EL (cell line): ENCODE measurements around the gene STPG1.

Experiments
- DNase-seq: peaks from one replicate; pipeline ENCODE4 v3.0.0-alpha.2; 2016

The STPG1 gene

DNA sequence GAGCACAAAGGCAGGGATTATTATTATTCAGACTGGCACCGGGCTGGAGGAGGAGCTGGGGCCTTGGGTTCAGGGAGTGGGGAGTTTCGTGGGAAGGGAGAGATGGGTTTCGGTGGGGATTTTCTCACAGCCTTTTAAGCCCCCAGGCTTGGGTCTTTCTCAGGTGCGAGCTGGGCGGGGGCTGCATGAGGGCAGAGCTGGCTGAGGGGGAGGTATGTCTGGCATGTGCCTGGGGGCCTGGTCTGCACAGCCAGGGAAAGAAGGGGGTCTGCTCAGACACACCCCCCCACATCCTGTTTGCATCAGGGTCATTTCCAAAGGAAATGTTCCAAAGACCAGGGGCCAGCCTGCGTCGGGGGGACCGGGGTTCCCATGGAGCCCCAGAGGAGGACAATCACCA, 72.8 kb downstream of the STPG1 start:
- no peak for DNase-seq

GRCh38 chr1:24339996-24340395, 73.6 kb downstream of the STPG1 start:
- no peak for DNase-seq

- DNase-seq = no peak
Measured at GRCh38 chr1:24338447-24338846, 75.1 kb downstream of the STPG1 start.

DNA sequence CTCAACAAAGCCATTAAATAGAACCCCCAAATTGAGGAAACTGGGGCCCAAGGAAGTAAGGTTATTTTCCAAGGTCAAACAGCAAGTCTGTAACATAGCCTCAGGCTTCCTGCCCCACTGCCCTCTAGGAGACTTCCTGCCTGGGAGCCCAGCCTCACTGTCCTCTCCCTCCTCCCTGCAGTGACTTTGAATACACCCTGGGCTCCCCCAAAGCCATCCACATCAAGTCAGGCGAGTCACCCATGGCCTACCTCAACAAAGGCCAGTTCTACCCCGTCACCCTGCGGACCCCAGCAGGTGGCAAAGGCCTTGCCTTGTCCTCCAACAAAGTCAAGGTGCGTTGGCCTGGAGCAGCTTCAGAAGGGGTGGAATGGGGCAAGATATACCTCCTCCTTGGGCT, 76.1 kb downstream of the STPG1 start:
- no peak for DNase-seq

GRCh38 chr1:24336075-24336474, 77.5 kb downstream of the STPG1 start:
- no peak for DNase-seq

DNA sequence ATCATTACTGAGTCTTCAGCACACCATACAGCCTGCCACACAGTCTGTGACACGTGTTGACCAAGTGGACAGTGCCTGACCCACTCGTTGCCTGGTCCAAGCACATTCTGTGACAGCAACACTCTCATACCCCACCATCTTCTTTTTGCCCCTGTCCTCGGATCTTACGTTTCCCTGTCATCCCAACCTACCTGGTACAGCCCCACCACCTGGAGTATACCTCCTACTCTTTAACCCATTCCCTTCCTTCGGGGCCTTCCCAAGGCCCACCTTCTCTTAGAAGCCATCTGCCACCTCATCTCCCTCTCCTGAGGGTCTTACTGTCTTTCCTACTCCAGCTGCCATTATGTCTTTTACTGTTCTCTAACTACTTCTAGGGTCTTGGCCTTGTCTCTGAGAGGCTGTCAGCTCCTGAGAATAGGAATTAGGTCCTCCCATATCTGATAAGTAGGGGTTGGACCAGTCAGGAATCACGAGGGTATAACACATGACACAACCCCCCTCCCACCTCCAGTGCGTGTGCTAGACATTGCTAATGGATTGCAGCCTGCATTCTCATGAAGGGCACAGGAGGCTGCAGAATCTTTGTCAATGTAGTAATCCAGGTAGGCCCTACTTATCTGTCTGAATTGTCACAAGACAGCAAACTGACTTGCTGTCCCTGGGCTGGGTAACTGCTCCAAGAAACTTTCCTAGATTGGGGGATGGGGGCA, 81.5 kb downstream of the STPG1 start:
- no peak for DNase-seq

- DNase-seq = peak; percentile 65
Measured at GRCh38 chr1:24329797-24330543, 83.6 kb downstream of the STPG1 start.

DNA sequence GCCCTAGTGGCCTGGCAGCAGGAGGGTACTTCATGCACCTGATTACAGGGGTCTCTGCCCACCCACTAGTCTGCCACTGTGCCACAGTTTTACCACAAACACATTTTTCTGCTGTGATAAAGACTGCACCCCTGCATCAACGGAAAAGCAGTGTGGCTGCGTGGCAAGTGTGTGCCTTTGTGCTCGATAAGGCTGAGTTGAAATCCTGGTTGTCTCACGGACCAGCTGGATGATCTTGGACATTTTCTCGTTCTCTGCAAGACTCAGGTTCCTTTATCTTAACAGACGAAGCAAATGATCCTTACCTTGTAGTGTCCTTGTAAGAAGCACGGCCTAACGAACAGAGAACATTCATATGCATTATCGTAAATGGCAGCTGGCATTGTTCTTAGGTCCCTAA, 84.3 kb downstream of the STPG1 start:
- no peak for DNase-seq

GRCh38 chr1:24327891-24328290, 85.7 kb downstream of the STPG1 start:
- no peak for DNase-seq

DNA sequence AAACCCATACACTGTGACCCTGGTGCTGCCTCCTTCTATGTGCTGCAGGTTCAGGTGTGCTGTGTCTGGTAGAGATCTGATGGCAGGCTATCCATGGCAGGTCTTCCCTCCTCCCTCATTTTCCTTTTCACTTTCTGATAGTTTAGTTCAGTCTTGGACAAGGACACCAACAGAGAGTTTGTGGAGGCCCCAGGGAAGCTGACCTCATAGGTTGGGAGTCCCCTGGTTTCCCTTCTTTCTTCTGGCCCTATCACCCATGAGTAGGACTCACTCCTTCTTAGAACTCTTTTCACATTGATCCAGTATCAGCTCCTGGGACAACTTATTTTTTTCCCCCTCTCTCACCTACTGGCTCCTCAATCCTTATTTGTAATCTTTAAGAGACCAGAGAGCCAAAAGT, 86.1 kb downstream of the STPG1 start:
- DNase-seq = no peak

DNA sequence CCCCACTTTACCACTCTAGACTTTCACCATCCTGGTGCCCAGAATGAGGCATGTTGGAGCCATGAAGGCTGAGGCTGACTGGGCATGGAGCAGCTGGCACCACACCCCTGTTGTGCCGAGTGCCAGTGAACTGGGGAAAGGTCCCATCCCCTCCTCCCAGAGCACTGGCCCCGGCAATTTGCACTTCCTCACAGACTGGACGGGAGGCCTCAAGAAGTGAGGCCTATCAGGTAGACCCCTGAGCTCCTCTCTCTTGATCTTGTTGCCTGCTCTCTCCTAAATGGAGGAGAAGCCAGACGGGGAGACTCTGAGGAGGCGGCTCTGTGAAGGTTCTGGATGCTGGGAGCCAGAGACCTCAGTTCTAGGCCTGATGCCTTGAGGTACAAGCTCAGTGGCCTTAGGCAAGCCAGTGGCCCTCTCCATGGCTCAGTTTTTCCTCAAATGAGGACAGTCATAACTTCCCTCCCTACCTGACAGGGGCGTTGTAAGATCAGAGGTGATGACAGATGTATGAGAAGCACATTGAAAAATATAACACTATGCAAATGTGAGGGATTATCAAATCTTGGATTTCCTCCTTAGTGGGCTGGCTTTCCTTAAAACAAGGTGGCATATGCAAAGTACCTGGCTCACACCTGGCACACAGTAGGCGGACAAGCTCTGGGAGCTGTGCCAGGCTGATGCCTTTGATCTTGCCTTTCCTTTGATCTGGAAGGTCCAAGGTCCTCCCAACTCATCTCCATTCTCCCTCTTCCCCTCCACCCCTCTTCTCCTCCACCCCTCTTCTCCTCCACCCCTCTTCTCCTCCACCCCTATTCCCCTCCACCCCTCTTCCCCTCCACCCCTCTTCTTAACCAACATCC, 87.8 kb downstream of the STPG1 start:
- DNase-seq = no peak

DNA sequence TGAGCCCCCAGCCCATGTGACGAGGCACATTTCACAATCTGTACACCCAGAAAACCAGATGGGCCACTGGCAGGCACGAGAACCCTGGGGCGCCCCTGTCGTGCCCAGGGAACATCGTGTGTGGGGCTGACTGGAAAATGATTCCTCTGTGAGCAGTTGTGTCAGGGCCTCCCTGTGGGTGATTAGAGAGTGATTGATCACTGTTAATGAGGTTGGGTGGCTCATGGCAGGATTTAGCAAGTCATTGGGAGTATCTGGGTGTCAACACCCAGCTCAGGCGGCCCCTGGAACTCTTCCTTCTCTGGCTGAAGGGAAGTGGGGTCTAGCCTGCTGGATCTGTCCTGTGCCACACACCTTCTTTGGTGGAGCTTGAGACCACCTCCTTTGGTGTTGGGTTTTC, 88.7 kb downstream of the STPG1 start:
- no peak for DNase-seq

GRCh38 chr1:24323281-24323680, 90.3 kb downstream of the STPG1 start:
- no peak for DNase-seq

DNA sequence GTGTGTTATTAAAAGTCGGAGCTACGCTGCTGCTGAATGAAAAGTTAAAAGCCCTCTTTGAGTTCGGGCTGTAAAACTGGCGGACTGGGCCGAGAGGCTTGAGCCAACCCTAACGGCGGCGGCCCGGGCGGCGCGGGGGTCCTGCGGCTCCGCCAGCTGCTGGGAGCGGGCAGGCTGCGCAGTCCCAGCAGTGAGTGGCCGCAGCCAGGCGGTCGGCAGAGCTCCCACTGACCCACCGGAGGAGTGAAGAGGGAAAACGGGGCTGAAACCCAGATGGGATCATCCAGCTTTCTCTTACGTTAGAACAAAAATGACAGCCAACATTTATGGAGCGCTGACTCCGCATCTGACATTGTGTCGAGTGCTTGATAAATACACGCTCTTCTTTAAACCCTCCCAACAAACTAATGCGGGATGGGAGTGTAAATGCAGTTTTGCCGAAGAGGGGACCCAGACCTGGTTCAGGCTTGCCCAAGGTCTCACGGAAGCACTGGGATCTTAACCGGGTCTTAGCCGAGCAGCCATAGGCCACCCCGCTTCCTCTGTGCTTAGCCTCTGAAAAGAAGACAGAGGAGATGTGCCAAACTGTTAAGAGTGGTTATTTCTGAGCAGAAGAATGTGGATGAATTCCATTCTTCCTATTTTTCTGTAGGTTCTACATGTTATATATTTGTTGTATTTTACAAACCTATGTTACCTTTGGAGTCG, 91.0 kb downstream of the STPG1 start:
- peak; percentile 18 for DNase-seq

DNA sequence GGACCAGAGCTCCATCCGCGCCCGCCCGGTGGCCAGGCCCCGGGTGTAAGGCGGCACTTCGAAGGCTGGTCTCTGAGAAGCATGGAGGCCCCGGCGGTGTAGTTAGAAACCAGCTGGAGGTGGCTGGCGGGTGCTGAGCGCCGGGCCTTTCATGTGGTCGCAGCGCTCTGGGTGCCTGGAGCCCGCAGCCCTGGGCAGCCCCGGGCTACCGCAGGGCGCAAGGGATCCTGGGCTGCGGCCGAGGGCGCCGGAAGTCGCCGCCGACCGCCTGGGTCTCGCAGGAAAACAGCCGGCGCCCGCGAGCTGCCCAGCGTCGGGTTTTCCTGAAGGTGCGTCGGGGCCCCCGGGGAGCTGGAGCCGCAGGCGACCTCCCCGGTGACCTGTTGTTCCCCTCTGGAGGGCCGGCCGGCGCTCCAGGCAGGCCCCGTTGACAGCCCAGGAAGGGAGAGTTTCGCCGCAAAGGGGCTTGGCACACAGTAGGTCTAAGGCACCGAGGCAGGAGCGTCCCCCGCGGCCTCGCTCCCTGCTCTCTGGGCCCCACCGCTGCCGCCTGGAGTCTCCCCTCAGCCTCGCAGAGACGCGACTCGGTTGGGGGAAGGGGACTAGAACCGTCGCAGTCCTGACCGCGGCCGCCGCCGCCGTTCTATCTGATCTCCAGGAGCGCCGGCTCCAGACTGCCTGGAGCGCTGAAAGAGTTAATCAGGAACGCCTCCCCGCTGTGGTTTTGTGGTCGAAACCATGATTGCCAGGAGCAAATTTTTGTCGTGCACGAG, 91.7 kb downstream of the STPG1 start:
- DNase-seq = peak; percentile 90

DNA sequence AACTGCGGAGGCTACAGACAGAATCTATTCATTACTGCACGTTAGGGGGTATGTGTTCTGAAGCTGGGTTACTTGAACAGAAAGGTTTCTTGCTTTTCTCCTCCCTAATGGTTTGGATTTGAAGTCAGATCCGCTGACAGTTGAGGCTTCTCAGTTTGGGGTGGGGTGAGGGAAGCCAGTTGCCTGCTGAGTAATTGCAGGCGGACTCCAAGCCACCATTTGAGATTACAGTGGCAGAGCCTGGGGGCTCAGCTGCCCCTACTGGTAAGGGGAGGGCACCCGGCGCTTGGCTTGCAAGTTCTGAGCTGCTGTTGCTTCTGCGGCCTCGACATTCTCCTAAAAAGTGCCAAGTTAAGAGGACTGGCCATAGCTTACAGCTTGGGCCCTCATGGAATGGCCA, 92.5 kb downstream of the STPG1 start:
- DNase-seq = no peak

DNA sequence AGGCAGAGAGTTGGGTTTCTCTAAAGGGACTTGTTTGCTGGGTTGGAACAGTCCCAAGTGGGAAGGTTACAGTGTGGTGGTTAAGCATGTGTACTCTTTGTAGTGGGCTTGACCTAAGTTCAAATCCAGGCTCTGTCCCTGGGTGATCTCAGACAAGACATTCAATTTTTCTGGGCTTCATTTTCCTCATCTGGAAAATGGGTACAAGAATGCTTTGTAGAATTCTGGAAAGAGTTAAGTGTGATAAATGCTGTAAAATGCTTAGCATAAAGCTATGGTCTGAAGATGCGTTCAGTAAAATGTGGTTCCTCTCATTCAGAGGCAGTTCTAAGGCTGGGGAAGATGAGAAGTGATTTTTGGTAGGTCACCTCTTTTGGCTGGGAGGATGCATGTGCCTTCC, 93.6 kb downstream of the STPG1 start:
- DNase-seq = no peak

GRCh38 chr1:24319312-24319863, 94.2 kb downstream of the STPG1 start, which contains the start of gene GRHL3:
Gene GRHL3 (plus strand): TSS chr1:24319357. CDS start chr1:24319552, 195 bp downstream.
- DNase-seq = no peak

GRCh38 chr1:24318615-24319311, 94.8 kb downstream of the STPG1 start:
- no peak for DNase-seq

GRCh38 chr1:24317956-24318614, 95.5 kb downstream of the STPG1 start:
- peak; percentile 34 for DNase-seq

- no peak for DNase-seq
Measured at GRCh38 chr1:24317081-24317480, 96.5 kb downstream of the STPG1 start.
